Coronary artery (tissue), 2 donors: ENCODE measurements around the gene LPCAT3.
A peak's percentile ranks its signal among the peaks of the same experiment; 100 is the strongest.

Experiments used
- DNase-seq: peaks from one replicate; pipeline ENCODE4 v3.0.0-alpha.2; 2017; ENCODE audit warnings: low spot score
- H3K27ac ChIP-seq, 2 donors: fragments of 200-600 bp; sonication (generic); one replicate each; pipeline ENCODE4 v1.5.1; 2016 to 2019
- H3K4me3 ChIP-seq: fragments of 200-600 bp; sonication (generic); 2 replicates; pipeline ENCODE4 v1.5.1; 2016; ENCODE audit warnings: mild to moderate bottlenecking, moderate library complexity
- CTCF ChIP-seq: fragments of 200-600 bp; sonication (generic); IDR thresholded peaks from one replicate; pipeline ENCODE4 v1.5.1; 2019; ENCODE audit warnings: antibody characterized with exemption

The LPCAT3 gene

DNA sequence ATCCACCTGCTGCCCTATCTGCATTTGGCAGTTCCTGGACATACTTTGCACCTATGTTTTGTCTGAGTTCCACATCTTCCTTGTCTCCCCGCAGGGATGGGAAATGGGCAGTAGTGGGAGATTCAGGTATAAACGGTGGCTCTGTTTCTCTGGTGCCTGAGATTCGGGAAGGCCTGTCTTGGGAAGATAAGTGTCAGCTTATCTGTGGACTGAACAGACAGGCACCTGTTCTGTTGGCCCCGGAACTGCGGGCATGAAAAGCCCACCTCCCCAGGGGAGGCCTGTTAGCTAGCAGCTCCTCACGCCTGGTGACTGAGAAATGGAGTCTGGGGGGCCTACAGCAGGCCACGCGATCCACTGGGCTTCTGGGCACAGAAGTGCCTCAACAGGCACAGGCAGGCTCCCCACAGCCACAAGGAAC, 53.7 kb downstream of the LPCAT3 start:
- peak; percentile 73 for DNase-seq
- TF ChIP-seq CTCF: no peak
- peak overlapping the region; percentile 64 to 71 for H3K27ac ChIP-seq
- H3K4me3 ChIP-seq: no peak overlapping the region

DNA sequence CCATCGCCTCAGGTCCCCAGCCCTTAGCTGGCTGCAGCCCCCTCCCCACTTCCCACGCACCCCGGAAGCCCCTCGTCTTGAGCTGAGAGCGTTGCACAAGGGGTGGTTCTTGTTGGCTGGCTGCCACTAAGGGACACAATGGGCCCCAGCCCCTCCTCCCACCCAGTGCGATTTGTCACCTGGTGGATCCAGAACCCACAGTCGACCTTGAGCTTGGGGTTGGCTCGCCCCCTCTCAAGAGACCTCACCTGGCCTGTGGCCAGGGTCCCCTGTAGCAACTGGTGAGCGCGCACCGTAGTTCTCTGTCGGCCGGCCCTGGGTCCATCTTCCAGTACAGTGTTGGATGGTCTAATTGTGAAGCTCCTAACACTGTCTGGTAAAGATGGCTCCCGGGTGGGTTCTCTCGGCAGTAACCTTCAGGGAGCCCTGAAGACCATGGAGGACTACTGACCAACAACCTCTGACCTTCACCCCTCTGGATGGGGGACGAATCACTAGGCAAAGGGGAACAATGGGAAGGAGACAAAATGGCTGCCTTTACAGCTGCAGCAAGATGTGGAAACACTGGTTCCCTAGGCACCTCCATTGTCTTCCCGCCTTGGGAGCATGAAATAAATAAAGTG, 54.4 kb downstream of the LPCAT3 start:
- Histone ChIP-seq H3K27ac (peak overlapping the region in 1 of 2 donors; percentile 71), H3K4me3 (no peak overlapping the region)
- TF ChIP-seq CTCF: no peak
- DNase-seq: peak; percentile 73

- TF ChIP-seq CTCF: no peak
These were observed 55.1 kb downstream of the LPCAT3 start for GRCh38 chr12:6963016-6963731.

DNA sequence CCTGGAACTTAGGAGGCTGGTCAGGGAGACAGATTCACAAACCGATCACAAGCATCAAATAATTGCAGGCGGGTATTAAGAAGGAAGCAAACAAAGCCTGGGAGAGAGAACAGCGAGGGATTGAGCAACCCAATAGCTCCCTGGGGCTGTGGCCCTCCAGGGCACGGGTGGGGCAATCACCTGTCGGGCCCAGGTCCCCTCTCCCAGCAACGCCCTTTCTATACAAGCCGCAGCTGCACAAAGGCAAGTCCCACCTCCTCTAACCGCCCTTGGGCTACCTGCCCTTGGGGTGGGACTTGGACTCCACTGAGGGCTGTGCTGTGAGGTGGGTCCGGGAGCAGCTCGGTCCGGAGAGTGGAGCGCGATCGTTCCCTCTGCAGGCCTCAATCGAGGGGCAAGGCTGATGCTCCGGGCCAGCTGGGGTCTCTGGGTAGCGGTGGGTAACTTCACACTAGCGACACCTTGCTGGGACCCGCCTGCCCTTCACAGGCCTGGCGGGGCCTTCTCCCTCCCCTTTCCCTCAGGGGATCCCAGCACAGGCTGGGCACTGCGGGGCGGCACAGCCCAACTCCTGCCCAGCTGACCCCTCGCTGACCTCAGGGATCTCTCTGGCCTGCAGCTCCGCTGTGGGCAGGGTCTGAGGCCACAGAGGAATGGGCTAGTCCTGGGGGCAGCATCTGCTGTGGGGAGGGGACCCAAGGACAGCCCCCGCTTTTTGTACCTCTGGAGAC, 55.8 kb downstream of the LPCAT3 start:
- no peak for TF ChIP-seq CTCF
- Histone ChIP-seq H3K27ac (peak overlapping the region; percentile 38 to 73), H3K4me3 (peak overlapping the region; percentile 49)
- peak; percentile 74 for DNase-seq

More at GRCh38 chr12:6963016-6963731, 55.1 kb downstream of the LPCAT3 start:
- no peak overlapping the region for H3K4me3 ChIP-seq
- peak; percentile 74 for DNase-seq
- peak overlapping the region in 1 of 2 donors; percentile 13 for H3K27ac ChIP-seq

DNA sequence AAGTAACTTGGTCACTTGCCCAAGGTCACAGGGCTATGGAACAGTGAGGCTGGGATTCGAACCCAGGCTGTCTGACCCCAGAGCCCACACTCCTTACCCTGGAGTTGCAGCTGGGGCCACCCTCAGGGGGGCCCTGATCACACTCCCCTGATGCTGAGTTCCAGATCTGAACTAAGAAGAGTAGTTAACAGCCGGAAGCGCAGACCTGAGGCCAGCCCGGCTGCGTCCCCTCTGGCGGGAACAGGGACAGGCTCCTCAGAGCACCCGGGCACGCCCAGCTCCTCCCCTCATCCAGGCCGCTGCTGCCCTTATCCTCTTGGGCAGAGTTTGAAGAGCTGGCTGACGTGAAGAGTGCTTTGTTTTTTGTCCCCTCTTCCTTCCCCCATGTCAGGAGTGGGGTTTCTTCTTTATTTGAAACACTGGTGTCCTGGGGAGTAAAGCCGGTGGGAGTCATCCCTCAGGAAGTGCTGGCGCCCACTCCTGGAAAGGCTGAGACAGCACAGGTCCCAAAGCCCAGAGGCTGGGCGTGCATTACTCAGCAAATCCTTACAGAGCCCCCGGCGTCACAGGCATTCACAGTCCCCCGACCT, 56.5 kb downstream of the LPCAT3 start:
- no peak for TF ChIP-seq CTCF
- Histone ChIP-seq H3K4me3 (peak overlapping the region; percentile 49), H3K27ac (peak overlapping the region; percentile 38 to 73)
- peak; percentile 80 for DNase-seq

DNA sequence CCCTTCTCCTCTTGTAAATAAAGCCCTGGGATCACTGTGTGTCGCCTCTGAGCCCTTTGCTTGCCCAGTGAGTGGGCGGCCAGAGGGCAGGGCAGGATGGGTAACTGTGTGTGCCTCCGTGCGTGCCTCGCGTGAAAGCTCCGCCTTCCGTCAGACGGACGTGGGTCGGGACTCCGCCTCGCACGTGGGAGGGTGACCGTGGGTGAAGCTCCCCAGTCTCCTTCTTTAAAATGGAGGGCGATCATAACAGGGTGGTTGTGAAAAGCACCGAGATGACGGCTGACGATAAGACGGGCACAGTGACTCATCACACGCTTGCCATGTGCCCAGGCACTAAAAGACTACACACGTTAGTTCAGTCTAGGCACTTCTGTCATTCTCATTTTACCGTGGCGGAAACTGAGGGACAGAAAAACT, 57.0 kb downstream of the LPCAT3 start:
- Histone ChIP-seq H3K27ac (peak overlapping the region; percentile 38 to 73), H3K4me3 (peak overlapping the region; percentile 49)
- no peak for TF ChIP-seq CTCF
- peak; percentile 76 for DNase-seq
